ENCODE data around the gene DCD.

The DCD gene

DNA sequence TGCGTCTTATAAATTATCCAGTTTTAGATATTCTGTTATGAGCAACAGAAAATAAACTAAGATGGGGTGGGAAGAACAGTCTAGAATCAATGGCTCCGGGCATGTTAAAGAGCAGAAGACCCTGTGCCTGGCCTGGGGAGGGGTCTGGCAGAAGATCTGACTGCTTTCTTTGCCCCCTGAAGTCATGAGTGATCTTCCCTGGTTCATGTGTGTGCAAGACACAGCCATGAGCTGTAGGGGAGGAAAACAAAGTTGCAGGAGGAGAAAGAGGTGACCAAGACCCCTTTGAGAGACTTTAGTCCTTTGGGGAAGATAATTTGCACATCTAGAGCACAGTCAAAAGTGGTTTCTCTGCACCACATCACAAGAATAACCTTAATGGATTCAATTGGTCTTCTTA lies 18.2 kb downstream of the DCD start:
- Histone ChIP-seq H3K9me3 (ENCODE audit: control insufficient read depth, insufficient read depth, low read length) (peaks cover 17% of the 10 kb centered on the region), H3K27ac (ENCODE audit: low read depth, low read length) (no peak overlapping the region), H3K4me3 (ENCODE audit: low read length) (no peak overlapping the region), H3K27me3 (ENCODE audit: control insufficient read depth, low read length) (no peaks in the 10 kb centered on the region), H4K20me1 (ENCODE audit: control insufficient read depth, insufficient read depth, low read depth, low read length) (no peaks in the 10 kb centered on the region), H3K4me2 (ENCODE audit: low read length) (no peak overlapping the region), H3K4me1 (ENCODE audit: control insufficient read depth, low read length) (no peaks in the 10 kb centered on the region), H3K9me2 (replicated peaks; ENCODE audit: control insufficient read depth, low read length) (no peaks in the 10 kb centered on the region), H3K36me3 (ENCODE audit: control insufficient read depth, low read length) (no peaks in the 10 kb centered on the region), H3F3A (ENCODE audit: control insufficient read depth, insufficient read depth) (no peaks in the 10 kb centered on the region), H3K79me2 (ENCODE audit: control insufficient read depth, low read length) (no peaks in the 10 kb centered on the region)
- no peak for TF ChIP-seq EZH2phosphoT487 (IDR thresholded peaks at IDR 0.05; ENCODE audit: borderline replicate concordance, low read length)
- TF ChIP-seq, protein P1, sequence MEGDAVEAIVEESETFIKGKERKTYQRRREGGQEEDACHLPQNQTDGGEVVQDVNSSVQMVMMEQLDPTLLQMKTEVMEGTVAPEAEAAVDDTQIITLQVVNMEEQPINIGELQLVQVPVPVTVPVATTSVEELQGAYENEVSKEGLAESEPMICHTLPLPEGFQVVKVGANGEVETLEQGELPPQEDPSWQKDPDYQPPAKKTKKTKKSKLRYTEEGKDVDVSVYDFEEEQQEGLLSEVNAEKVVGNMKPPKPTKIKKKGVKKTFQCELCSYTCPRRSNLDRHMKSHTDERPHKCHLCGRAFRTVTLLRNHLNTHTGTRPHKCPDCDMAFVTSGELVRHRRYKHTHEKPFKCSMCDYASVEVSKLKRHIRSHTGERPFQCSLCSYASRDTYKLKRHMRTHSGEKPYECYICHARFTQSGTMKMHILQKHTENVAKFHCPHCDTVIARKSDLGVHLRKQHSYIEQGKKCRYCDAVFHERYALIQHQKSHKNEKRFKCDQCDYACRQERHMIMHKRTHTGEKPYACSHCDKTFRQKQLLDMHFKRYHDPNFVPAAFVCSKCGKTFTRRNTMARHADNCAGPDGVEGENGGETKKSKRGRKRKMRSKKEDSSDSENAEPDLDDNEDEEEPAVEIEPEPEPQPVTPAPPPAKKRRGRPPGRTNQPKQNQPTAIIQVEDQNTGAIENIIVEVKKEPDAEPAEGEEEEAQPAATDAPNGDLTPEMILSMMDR (IDR thresholded peaks at IDR 0.05; ENCODE audit: low read depth, low read length, poor library complexity, severe bottlenecking) = no peak

DNA sequence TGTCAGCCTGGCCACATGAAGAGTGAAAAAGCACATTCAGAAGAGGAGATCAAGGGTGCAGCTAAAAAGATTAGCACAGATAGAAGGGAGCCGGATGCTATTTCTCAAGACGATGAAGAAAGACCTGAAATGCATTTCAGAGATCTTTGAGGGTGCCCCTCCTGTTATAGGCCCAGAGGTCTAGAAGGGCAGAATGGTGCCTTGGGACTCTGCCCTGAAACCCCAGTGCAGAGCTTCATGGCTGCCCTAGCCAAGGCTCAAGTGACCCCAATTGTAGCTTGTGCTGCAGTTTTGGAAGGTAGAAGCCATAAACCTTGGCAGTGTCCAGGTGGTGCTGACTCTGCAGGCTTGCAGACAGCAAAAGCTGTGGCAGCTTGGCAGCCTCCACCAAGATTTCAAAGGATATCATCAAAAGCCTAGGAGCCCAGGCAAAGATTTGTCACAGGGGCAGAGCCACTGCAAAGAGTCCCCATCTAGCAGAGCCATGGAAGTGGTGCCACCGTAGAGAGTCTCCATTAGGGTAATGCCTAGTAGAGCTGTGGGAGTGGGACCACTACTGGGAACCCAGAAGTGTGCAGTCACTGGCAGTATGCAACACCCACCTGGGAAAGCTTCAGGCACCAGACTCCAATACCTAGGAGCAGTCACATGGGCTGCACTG lies 19.8 kb downstream of the DCD start:
- no peak for TF ChIP-seq EZH2phosphoT487 (IDR thresholded peaks at IDR 0.05; ENCODE audit: borderline replicate concordance, low read length)
- TF ChIP-seq, protein P1 (IDR thresholded peaks at IDR 0.05; ENCODE audit: low read depth, low read length, poor library complexity, severe bottlenecking) = no peak
- Histone ChIP-seq H3K9me3 (ENCODE audit: control insufficient read depth, insufficient read depth, low read length) (peaks cover 17% of the 10 kb centered on the region), H3K4me1 (ENCODE audit: control insufficient read depth, low read length) (no peaks in the 10 kb centered on the region), H3F3A (ENCODE audit: control insufficient read depth, insufficient read depth) (no peaks in the 10 kb centered on the region), H3K9me2 (replicated peaks; ENCODE audit: control insufficient read depth, low read length) (no peaks in the 10 kb centered on the region), H3K4me2 (ENCODE audit: low read length) (no peak overlapping the region), H3K27ac (ENCODE audit: low read depth, low read length) (no peak overlapping the region), H3K27me3 (ENCODE audit: control insufficient read depth, low read length) (peaks cover 7% of the 10 kb centered on the region), H3K36me3 (ENCODE audit: control insufficient read depth, low read length) (no peaks in the 10 kb centered on the region), H3K4me3 (ENCODE audit: low read length) (no peak overlapping the region), H3K79me2 (ENCODE audit: control insufficient read depth, low read length) (no peaks in the 10 kb centered on the region), H4K20me1 (ENCODE audit: control insufficient read depth, insufficient read depth, low read depth, low read length) (no peaks in the 10 kb centered on the region)

DNA sequence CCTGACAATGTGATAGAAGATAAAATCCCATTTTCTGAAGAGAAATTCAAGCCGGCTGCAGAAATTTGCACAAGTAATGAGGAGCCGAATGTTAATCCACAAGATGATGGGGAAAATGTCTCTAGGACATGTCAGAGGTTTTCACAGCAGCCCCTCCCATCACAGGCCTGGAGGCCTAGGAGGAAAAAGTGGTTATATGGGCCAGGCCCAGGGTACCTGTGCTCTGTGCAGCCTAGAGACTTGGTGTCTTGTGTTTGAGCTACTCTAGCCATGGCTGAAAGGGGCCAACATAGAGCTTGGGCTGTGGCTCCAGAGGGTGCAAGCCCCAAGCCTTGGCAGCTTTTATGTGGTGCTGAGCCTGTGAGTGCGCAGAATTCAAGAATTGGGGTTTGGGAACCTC lies 20.9 kb downstream of the DCD start:
- Histone ChIP-seq H3F3A (ENCODE audit: control insufficient read depth, insufficient read depth) (no peaks in the 10 kb centered on the region), H3K4me3 (ENCODE audit: low read length) (no peak overlapping the region), H3K27me3 (ENCODE audit: control insufficient read depth, low read length) (peaks cover 10% of the 10 kb centered on the region), H3K79me2 (ENCODE audit: control insufficient read depth, low read length) (no peaks in the 10 kb centered on the region), H3K9me3 (ENCODE audit: control insufficient read depth, insufficient read depth, low read length) (peaks cover 17% of the 10 kb centered on the region), H3K9me2 (replicated peaks; ENCODE audit: control insufficient read depth, low read length) (no peaks in the 10 kb centered on the region), H3K36me3 (ENCODE audit: control insufficient read depth, low read length) (no peaks in the 10 kb centered on the region), H3K4me1 (ENCODE audit: control insufficient read depth, low read length) (no peaks in the 10 kb centered on the region), H3K27ac (ENCODE audit: low read depth, low read length) (no peak overlapping the region), H4K20me1 (ENCODE audit: control insufficient read depth, insufficient read depth, low read depth, low read length) (no peaks in the 10 kb centered on the region), H3K4me2 (ENCODE audit: low read length) (no peak overlapping the region)
- no peak for TF ChIP-seq EZH2phosphoT487 (IDR thresholded peaks at IDR 0.05; ENCODE audit: borderline replicate concordance, low read length)
- TF ChIP-seq, protein P1 (IDR thresholded peaks at IDR 0.05; ENCODE audit: low read depth, low read length, poor library complexity, severe bottlenecking) = no peak

Measured in DOHH2 (cell line).